ENCODE results near the gene TOX2.

The TOX2 gene

DNA sequence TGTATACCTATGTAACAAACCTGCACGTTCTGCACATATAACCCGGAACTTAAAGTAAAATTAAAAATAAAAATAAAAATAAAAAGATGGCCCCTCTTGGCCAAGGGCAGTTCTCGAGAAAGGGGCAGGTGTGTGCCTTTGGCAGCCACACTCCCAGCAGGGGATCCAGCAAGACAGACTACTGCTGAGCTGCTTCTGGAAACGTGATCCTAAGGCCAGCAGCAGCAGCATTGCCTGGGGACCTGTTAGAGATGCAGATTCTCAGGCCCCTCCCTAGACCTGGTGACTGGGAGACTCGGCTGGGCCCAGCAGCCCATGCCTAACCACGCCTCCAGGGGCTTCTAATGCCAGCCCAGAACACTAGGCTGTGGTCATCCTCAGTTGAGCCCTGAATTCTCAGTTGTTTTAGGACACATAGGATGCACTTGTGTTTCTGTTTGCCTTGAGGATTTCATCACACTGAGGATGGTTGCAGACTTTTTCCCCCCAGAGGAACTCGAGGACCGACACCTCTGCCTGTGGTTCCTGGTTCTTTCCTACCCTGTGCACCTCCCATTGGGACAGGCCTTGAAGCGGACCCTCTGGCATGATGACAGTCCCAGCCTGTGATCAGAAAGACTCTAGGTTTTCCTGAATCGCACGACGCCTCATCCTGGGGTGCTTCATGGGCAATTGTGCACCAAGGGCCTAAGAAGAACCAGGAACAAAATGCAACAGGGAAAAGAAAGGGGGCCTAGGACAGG, 105.9 kb downstream of the TOX2 start:
- DNase-seq = no peak

DNA sequence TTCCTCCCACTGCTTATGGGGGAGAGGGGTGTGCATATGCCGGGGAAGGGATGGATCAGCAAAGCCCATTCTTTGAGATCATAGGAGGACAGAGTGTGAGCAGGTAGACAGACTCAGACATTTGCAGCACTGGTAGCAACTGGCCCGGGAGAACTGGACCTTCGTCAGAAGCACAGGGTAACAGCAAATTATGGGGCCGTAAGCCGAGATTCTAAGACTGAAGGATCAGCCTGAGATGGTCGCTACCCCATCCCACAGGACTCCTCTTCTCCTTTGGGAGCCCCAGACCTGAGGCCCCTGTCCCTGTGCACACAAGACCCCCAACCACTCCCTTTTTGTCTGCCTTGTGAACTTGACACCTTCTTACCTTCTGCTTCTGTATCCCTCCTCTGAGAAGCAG, 106.5 kb downstream of the TOX2 start:
- DNase-seq = no peak

DNA sequence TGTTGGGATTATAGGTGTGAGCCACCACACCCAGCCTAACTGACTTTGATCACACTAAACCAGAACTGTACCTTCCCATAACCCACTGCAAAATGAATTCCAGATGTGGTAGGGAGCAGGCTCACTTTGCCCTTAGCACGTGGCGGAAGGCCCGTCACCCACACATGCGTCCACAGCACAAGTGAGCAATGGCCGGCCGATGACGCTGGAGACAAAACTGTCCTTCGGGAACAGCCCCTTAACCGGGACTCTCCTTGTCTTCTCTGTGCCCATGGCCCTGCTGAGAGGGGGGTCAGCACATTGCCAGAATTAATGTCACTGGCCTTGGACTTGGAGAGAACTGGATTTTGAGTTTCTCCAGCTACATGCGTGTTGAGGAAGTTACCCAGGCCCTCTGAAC, 107.2 kb downstream of the TOX2 start:
- DNase-seq = no peak

DNA sequence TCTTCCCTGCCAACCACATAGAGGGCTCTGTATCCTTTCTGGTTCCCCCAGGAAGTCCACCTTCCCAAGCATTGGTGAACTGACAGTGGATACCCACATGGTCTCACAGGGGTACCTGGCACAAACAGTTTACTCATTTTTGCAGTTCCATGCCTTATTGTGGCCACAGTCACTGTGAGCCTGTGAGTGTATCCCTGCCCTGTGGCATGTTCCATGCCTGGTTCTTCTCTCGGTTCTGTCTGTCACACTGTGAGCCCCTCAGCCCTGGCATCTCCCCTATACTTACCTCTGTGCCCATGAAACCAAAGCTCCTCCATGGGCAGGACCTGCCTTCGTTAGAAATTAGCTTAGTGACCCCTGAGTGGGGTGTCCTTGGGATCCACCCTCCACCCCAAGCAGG, 107.8 kb downstream of the TOX2 start:
- DNase-seq = no peak

DNA sequence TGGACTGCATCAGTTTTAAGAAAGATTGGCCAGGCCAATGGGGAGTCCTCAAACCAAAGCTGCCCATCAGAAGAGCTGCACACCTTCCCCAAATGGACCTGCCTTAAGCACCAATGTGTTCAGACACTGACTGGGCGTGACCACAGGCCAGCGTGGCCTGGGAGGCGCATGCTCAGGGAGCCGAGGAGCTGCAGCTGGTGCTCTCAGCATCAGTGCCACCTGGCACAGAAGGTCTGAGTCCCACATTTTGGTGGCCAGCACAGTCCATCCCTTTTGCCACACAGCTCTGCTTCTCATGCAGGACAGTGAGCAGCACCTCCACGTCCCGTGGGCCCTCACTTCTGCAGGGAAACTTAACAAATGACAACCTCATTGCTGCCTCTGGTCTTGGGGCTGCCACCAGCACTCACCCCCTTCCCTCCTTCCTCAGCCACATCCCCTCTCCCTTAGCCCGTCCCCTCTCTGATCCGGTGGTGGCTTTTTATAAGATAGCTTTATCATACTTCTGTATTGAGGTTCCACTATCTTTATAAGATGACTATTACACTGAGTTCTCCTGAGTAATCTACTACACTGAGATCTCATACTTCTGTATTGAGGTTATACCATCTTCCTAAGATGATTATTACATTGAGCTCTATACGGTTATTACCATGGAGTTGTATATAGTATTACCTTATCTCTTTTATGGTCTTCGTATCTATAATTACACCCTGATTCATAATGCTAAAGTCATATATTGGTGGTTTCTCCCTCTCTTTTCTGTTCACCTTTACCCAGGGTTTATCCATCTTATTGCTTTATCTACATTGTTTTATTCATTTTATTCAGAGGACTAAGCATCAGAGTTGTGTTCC, 109.1 kb downstream of the TOX2 start:
- no peak for DNase-seq

DNA sequence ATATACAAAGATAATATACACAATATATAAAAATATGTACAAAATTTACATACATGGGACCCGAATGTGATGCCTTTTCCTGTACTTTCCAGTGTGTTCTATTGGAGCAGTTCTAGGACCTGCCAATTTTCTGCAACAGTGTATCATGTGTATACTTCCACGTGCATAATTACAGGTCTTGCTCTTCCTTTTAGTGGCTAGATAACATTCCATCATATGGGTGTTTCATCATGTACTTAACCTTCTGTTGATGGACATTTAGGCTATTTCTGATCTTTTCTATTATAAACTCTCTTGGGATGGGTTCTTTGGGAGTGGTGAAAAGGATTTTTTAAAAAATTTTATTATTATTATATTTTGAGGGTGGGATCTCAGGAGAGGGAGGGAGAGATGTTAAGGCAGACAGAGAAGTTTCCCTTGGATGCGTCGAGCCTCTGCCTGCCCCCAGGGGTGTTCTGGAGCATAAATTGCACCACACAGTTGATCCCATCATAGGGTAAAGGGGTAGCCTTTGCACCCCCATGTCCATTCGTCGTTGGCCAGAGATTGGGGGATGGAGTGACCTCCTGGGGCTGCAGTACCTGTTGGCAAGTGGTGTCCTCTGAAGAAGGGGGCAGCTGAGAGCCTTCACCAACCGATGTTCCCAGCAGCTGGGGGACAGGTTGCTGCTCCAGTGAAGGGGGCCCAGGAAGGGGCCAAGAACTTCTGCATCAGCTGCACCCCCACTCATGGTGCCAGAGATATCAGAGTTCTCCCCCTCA, 110.3 kb downstream of the TOX2 start:
- no peak for DNase-seq

DNA sequence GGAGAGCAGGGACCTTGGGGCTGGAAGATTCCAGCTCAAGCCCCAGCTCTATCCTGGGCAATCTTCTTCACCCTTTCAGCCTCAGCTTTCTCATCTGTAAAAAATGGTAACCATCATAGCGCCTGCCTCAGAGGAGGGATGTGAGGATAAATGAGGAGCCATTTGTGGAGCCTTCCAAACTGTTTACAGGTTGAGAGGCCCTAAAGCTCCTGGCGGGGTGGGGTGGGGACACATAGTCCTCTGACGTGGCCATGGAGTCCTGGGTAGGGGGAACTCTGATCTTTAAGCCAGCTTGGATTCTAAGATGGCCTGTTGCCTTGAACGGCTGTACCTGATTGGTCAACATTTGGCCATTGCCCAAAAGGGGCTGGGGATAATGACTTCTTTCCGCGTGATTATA, 111.1 kb downstream of the TOX2 start:
- DNase-seq = no peak

DNA sequence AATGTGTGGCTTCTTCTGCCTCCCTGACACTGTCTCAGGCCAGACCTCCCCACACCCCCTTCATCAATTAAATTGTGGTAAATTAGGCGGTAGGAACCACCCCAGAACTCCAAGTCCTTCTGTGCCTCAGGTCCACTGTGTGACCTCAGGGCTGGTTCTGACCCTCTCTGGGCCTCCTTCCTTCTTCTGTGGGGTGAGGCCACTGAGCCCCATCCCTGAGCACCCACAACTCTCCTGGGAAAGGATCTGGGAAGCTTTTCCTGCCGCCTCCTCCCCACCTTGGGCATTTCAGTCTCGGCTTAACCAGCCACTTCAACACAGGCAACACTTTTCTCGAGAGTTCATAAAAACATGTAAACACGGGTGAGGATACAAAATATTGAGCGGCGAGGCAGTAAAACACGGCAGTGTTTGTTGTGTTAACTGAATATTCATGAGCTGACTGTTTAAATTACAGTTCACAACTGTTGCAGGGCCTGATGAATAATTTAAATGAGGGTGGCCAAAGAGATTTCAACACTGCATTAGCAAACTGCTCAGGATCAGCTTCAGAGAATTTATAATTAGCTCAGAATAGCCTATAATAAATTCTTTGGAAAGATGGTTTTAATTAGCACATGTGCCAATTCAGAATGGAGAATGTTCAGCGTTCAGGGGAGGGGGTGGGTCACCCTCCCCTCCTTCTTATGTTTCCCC, 112.1 kb downstream of the TOX2 start:
- no peak for DNase-seq

DNA sequence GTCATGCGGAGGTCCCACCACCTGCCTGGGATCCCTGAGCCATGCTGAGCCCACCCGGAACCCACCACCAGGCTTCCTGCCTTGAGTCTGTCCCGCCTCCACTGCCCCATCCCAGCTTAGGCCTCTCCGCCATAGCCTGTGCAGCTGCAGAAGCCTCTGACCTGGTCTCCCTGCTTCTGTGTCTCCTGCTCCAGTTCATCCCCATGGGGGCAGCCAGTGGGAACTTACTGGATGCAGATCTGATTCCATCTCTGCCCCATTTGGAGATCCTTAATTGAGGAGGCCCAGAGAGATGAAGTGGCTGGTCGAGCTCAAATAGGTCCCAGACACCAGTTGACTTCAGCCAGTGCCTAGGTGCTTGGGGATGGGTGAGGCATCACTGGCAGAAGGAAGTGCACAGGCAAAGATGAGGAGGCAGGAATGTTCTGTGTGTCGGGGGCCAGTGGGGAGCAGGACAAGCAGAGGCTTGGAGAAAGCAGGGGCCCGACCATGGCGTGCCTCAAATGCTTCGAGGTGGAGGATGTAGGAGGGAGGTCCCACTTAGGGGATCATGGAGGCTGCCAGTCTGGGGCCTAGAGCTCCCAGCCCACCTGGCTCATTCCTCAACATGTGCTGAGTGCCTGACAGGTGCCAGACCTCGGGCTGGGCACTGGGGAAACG, 112.8 kb downstream of the TOX2 start:
- no peak for DNase-seq

DNA sequence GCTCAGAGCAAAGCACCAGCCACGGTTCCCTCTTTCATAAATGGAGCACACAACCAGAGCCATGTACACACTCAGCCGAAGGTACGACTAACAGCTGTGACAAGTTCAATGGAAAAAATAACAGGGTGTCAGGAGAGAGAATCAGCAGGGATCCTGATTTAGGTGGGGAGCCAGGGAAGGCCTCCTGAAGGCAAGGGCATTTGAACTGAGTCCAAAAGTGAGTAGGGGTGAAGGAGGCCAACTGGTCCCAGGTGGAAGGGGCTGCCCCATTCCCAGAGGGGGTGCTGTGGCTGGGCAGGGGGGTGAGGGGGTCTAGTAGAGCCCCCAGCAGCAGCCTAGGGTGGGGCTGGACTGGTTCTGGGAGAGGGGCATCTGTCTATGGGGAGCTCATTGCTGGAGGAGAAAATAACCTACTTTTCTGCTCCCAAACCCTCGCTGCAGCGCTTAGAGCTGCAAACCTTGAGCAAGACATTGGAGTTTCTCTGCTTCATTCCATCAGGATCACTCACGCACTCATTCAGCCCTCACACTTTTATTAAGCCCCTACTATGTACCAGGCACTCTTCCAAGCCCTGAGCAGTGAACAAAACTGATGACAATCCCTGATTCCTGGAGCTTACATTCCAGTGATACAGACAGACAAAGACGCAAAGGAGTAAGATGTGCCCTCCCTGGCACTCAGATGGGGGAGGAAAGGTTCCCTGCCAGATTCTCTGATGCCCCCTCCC, 113.5 kb downstream of the TOX2 start:
- DNase-seq = no peak

DNA sequence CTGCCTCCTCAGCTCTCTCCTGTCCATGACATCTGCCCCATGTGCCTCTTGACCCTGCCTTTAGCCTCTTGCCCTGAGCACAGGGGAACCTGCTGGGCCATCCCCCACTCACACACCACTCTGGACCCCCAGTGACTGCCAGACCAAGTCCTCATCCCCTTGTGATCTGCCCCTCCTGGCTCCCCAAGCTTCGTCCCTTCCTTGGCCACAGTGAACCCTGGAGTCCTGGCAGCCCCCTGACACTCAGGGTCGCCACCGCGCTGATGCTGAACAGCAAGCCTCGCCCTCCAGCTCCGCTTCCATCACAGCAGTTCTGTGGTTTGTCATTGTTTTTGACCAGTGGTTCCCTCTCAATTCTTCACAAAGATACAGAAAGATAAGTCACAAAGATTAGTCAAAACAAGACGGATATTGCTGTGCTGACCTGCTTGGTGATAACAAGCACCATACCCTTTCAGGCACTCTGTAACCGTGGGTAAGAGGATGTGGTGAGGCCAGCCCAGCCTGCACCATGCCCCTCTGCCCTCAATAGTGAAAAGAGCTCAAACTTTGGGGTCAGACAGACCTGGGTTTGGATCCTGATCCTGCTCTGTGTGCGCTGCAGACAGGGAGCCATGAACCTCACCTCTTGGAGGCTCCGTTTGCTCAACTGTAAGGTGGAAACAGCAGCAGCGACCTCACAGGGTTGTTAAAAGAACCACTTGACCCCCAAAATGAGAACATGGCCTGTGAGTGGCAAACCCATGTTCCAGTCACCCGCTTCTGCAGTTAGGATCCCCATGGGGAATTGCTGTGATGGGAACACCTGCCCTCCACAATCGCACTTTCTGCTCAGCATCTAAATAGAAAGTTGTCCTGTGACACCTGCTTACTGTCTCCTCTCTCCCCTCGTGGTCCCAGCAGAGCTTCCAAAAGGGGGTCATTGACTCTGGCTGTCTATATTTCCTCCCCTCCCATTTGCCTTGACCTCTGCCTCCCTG, 114.5 kb downstream of the TOX2 start:
- peak; percentile 37 for DNase-seq

DNA sequence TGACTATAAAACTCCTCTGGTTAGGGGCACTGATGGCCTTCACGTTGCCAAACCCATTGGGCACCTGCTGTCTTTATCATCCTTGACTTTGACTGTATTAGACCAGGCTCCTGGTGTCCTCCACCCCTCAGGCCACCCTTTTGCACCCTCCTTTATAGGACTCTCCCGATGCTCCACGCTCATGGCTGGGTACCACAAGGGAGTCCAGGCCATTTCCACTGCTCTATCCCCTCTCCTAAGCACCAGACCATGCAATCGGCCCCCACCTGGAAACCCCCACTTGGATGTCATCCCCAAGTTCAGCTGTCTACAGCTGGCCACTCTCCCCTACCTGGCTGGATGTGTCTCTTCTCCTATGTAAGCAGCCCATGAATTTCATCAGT, 115.2 kb downstream of the TOX2 start:
- no peak for DNase-seq

DNA sequence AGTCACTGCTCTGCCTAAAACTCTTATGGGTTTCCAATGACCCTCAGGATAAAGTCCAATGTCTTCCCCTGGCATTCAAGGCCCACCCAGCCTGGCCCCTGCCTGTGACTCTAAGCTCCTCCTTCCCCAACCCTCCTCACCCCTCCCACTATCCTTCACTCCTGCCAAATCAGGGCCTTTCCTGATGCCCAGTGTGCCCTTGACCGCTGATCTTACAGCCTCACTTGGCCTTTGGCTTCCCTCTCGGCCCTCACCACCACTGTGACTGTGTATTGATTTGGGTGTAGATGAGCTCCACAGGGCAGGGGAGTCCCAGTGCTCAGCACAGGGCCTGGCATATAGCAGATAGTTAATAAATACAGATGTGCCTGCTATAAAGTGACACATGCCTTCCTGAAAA, 115.7 kb downstream of the TOX2 start:
- no peak for DNase-seq

DNA sequence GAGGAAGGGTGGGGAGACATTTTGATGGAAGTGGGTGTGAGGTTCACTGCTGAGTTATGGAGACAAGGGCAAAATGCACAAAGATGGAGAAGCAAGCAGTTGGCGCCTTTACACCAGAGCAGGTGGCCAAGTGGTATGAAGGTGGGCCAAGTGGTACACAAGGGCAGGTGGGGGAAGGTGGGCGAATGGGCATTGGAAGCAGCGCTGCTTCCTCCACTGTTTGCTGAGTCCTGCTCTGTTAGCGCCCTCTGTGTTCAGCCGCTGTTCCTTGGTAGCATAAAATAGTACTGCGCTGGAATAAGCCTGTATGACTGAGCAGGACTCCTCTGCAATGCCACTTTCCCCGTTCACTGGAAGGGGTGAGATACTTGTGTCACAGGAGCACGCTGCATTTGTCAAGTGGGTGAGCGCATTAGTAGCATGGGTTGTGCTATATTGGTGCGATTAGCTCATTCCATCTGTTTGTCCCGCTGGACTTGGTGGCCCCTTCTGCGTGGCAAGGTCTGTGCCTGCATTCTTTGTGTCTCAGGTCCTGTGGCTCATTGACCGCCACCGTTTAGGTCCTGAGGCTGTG, 116.4 kb downstream of the TOX2 start:
- no peak for DNase-seq

DNA sequence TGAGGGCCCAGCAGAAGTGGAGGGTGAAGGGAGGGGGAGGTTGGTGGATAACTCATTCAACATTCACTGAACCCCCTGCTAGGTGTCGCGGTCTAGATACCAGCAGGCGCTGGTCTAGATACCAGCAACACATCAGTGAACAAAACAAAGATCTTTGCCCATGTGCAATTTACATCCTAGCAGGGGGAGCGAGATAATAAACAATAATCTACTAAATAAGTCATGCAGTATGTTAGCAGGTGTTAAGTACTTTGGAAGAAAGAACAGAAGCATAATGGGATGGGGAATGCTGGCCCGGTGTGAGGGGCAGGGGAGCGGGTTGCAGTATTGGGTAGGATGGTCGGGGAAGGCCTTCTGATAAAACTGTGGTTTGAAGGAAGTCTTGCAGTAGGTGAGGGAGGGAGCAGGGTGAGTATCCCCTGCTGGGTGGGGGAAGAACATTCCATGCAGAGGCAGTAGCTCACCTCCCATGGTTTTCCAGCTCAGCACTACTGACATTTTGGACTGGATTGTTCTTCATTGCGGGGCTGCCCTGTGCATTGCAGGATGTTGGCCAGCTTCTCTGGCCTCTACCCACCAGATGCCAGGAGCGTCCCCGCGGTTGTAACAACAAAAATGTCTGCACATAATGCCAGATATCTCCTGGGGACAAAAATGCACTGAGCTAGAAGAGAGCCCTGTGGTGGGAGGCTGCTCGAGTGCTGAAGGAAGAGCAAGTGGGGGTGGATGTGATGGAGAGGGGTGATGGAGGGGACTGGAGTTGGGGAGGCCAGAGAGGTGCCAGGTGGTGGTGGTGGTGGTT, 117.3 kb downstream of the TOX2 start:
- DNase-seq = no peak

DNA sequence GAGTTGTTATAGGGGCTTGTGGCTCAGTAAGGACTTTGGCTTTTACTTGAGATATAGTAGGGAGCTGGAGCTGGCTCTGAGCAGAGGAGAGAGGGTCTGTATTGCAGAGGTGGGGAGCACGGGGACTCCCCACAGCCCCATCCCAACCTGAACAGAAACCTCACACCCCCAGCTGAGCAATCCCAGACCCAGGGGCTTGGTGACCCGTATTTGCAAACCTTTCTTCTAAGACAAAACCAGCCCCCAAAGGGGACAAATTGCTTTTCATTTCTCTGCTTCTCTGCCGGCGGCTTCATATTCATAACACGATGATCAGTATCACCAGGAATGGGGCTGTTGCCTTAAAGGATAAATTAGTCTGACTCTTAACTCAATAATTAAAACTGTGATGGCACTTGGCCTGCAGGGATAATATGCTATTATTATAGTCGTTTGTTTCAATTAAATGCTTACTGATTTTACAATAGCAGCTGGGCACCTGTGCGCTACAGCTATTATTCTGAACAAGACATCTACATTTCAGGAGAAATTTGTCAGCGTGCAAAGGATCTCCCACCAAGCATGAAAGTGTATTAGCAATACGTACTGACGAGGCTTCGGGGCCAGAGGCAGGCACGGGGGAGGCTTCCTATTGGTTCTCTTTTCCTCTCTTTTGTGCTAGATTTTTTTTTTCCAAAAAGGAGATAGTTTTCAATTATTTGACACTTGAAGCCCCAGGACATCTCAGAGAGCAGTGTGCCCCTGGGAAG, 118.1 kb downstream of the TOX2 start:
- no peak for DNase-seq

DNA sequence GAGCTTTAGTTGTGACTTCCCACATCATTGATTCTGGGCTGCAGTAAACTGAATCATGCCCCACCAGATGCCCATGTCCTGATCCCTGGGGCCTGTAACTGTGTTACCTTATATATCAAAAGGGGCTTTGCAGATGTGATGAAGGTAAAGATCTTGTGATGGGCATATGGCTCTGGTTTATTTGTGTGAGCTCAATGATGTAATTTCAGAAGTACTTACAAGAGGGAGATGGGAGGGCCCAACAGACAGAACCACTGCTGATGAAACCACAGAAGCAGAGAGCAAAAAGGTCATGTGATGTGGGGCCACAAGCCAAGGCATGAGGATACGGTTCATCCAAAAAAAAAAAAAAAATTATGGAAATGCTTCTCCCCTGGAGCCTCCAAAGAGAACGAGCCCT, 118.7 kb downstream of the TOX2 start:
- DNase-seq = no peak

DNA sequence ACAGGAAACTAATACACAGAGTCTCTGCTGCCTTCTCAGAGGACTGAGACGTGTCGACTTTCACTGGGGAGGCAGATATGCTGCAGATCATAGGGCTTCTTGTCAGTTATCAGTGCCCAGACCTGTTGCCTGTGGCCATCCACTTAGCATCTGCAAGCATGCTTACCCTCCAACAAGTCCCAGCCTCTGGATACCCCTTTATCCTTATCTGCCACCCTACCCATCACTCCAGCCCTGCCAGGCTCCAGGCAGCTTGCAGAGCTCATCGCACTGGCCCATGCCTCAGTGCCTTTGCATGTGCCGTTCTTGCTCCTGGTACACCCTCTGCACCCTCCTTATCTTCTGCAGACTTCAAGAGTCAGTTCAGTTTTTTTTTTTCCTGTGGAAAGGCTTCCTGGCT, 119.2 kb downstream of the TOX2 start:
- no peak for DNase-seq

DNA sequence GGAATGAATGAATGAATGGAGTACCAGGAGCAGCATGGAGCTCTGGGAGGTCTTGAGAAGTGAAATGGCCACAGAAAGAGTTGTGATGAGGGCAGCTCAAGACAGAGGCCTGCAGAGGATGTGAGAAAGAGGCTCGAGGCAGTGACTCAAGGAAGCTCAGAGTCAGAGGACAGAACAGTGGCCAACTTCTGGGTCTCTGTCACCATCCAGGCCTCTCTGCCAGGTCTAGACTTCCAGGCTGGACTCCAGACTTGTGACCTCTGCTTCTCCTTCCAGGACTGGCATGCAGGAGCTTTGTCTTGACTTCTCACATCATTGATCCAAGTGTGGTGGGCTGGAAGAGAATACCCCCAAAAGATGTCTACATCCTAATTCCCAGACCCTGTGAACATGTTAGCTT, 119.8 kb downstream of the TOX2 start:
- no peak for DNase-seq

Measured in stimulated activated CD4-positive, alpha-beta T cell treated with anti-CD3 and anti-CD28 coated beads, Interleukin-1b, Interleukin-23, amount 100 ng/mL, for 48 hours (primary cell).